ENCODE data around the gene TMEM114.

TMEM114 gene

GRCh38 chr16:8589900-8590688 is at the start of gene TMEM114:
Gene TMEM114, minus strand, starts transcription at chr16:8590511. Its CDS starts 673 bp downstream, at chr16:8589838.
- DNase-seq (ENCODE audit: low read depth), result no peak

- no peak for DNase-seq (ENCODE audit: low read depth)
Measured at GRCh38 chr16:8639694-8640093, 49.4 kb upstream of the TMEM114 start.

DNA sequence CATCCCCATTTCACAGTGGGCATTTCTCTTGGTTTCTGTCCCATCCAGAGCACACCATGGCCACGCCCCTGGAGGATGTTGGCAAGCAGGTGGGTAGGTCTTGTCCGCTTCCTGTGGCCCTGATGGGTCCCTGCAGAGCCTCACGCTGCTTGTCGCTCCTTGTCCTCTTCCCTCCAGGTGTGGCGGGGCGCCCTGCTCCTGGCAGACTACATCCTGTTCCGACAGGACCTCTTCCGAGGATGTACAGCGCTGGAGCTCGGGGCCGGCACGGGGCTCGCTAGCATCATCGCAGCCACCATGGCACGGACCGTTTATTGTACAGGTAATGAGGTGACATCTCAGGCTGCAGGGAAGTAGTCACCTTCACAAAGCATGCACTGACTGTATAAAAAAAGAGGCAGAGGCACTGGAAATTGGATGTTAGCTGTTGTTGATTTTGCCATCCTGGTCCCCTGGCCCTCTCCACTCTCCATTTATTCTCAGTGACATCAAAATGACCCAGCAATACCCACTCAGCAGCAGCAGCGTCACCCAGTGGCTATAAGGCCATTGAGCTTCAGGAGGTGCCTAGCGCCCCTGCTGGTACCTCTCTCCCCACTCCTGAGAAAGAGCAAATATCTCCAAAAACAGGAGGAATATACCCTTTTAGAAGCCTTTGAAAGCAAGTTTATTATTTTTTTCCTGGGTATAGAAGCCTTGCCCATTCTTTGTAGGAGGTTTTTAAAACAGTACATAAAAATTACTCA is 44.9 kb upstream of the TMEM114 start:
- no peak for DNase-seq (ENCODE audit: low read depth)

DNA sequence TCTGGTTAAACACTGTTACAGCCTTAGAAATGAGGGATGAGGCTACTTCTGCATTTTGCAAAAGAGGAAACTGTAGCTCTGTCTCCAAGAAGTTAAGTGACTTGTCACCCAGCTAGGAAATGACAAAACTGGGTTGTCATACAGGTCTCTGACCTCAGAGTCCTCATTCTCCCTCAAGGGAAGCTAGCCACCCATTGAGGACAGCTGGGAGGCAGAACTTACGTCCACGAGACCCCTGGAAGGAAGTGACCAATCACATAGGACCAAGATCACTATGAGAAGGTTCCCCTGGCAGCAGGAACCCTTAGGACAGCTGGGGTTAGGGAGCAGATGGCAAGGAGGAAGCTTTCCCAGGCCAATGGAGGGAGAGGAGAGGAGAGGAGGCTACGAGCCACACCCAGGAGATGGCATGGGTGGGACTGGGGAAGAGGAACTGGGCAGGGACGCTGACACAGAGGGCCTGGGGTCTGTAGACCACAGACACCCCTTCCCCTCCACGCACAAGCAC is 42.4 kb upstream of the TMEM114 start:
- no peak for DNase-seq (ENCODE audit: low read depth)

- no peak for DNase-seq (ENCODE audit: low read depth)
Measured at GRCh38 chr16:8631818-8632465, 41.6 kb upstream of the TMEM114 start.

DNA sequence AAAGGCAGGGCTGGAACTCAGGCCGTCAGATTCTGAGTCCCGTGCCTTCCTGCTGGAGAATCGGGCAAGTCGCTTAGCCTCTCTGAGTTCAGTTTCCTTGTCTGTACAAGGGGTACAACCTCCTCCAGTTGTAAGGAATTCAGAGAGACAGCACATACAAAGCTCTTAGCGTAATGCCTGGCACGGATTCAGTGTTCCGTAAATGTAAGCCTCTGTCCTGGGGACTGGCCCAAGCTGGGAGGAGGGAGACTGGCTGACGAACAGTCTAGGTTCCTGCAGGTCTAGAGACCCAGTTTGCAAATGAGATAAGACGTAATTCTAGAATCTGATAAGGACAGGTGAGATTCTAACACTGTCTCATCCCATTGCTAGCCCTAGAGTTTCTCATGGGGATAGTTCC is 41.1 kb upstream of the TMEM114 start:
- DNase-seq (ENCODE audit: low read depth), result no peak

DNA sequence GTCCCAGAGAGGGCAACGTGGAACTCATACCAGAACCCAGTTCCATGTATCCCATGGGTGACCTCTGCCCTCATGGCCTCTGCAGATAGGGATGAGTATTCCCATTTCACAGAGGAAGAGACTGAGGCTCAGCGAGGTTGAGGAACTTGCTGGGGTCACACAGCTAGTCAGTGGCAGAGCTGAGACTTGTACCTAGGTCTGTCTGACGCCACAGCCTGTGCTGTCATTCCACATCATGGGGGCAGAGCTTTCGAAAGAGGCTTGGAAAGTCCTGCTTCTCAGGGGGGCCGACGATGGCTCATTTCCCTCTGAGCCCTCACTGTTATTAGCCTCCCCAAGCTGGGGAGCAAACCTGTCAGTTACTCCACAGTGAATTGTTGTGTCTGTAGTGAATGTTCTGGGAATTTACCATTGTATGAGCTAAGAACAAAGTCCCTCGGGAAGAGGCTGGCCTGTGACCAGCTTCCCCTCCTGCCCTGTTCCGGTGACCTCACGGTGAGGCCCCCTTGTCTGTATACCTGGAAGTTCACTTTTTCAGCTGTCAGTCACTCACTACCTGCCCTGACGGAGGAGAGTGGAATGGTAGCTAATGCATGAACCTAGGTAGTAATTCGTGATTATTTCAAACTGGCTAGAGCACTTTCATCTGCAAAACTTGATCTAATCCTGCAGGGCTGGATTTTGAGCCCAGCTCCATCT is 40.1 kb upstream of the TMEM114 start:
- DNase-seq (ENCODE audit: low read depth), result no peak

GRCh38 chr16:8628981-8629725 is 38.8 kb upstream of the TMEM114 start:
- no peak for DNase-seq (ENCODE audit: low read depth)

DNA sequence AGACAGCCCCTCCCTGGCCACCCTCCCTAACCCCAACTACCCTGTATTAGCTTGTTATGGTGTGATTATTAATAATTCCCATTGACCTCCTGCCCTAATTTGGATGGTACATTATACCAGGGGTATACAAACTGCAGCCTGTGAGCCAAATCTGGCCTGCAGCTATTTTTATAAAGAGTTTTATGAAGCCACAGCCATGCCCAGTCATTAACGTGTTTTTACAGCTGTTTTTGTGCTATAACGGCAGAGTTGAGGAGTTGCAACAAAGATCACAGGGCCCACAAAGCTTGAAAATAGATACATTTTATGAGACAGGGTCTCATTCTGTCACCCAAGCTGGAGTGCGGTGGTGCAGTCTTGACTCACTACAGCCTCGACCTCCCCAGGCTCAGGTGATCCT is 37.1 kb upstream of the TMEM114 start:
- DNase-seq (ENCODE audit: low read depth), result no peak

DNA sequence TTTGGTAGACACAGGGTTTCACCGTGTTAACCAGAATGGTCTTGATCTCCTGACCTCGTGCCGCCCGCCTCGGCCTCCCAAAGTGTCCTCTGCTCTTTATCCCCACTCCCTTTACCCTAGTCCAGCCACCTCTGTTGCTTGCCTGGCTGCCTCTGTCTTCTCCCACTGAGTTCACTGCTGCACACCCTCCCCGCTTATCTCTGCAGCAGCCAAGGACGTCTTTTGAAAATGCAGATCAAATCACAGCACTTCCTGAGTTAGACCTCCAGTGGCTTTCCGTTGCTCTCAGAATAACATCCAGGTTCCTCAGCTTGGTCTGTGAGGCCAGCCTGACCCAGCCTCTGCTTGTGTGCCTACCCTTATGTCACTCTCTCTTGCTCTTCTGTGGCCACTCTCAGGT is 36.6 kb upstream of the TMEM114 start:
- no peak for DNase-seq (ENCODE audit: low read depth)

DNA sequence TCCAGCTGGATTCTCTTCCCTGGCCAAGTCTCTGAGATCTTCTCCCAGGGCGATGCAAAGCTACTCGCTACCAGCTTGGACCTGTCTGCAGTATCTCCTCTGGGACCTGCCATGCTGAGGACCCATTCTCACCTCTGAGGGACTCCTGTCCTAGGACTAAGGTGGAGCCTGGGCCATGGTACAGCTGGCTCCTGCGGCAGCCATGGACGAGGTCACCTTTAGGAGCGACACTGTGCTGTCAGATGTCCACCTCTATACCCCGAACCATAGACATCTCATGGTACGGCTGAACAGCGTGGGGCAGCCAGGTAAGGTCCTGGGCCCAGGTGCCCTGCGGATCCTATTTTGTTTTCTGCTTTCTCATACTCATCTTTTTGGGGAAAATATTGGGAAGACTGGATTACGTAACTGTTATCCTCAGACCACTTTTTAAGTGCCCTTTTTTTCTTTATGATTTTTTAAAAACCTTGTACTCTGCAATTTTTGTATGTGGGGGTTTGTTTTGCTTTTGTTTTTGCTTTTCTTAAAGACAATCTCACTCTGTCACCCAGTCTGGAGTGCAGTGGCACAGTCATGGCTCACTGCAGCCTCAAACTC is 35.3 kb upstream of the TMEM114 start:
- DNase-seq (ENCODE audit: low read depth), result no peak

DNA sequence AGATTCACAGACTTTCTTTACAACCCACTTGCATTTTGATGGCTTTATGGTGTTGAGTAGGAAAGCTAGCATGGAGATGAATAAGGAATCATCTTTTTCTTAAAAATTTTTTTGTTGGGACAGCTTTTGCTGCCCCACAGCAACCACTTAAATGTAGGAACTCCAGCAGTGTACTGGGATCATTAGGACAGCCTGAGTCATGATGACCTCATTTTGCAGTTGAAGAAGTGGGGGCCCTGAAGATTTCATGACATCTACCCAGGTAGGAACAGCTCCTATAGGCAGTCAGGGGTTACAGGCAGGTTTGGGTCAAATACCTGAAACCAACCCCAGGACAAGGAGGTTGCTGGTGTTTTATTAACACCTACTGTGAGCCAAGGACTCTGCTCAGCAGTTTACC is 33.3 kb upstream of the TMEM114 start:
- peak; percentile 7 for DNase-seq (ENCODE audit: low read depth)

- no peak for DNase-seq (ENCODE audit: low read depth)
Measured at GRCh38 chr16:8622315-8622656, 32.0 kb upstream of the TMEM114 start.

DNA sequence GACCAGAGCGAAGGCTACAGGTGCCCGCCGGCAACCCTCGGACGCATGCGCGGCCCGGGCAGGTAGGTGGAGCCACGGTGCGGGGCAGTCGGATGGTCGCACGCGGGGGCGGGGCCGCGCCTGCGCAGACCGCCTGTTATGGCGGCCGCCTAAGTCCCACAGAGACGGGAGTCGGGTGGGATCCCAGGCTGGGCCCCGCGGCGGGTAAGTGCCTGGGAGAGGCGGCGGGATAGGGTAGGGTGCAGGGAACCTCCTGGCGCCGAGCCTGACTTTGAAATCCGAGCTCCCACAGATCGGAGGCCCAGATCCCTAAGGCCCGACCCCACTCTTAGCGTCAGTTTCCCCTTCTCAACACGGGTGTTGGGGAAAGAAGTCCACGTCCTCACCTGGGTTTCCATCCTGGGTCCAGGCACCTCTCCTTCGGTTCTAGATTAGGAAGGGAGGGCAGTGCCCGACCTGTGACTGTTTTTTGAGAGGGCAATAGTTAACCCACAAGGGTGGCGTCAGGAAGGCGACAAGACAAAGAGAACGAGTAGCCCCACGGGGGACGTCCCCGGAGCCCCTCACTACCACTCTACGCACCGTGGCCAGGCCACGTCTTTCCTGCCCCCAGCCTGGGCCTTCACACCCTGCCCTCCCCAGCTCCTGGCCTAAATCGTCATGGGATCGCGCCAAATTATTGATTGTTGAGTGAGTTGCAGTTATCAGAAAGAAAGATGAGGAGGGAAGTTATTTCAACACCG is 31.4 kb upstream of the TMEM114 start, which contains the start of gene METTL22:
Gene METTL22 (plus strand): TSS at position 127 of the 743 bp plus-strand sequence. CDS start 3,968 bp downstream, outside the sequence.
- DNase-seq (ENCODE audit: low read depth), result peak; percentile 67

GRCh38 chr16:8621222-8621571 is 30.9 kb upstream of the TMEM114 start:
- DNase-seq (ENCODE audit: low read depth), result no peak

- no peak for DNase-seq (ENCODE audit: low read depth)
Measured at GRCh38 chr16:8620535-8620934, 30.2 kb upstream of the TMEM114 start.

DNA sequence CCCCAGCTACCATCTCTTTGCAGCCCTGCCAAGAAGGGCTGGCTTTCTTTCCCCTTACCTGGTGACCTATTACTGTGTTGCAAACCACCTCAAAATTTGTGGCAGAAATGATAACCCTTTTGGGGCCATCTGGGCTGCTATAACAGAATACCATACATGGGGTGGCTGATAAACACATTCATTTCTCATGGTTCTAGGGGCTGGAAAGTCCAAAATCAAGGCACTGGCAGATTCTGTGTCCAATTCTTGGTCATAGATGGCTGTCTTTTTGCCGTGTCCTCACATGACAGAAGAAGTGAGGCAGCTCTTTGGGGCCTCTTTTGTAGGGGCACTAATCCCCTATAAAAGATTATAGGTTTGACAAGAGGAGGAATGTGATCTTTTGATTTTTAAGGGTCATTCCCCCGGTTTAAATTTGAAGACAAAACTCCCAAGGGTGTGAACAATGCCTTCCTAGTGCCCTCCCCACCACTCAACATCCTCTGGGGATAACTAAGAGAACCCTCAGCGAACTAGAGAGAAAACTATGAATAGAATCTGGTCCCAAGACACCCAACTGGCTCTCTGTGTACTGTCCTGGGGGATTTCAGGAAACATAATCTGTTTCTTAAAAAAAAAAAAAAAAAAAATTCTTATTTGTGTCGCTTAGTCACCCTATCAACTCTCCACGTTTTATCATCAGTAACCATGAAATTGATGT is 29.5 kb upstream of the TMEM114 start:
- DNase-seq (ENCODE audit: low read depth), result no peak

DNA sequence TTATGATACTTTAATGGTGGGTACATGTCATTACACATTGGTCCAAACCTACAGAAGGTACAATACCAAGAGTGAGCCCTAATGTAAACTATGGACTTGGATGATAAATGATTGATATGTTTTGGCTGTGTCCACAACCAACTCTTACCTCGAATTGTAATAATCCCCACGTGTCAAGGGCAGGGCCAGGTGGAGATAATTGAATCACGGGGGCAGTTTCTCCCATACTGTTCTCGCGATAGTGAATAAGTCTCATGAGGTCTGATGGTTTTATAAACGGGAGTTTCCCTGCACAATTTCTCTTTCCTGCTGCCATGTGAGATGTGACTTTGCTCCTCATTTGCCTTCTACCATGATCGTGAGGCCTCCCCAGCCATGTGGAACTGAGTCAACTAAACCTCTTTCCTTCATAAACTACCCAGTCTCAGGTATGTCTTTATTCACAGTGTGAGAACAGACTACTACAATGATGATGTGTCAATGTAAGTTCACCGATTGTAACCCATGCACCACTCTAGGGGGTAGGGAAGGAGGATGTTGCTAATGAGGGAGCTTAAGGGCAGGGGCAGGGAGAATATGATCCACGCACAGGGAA is 24.2 kb upstream of the TMEM114 start:
- no peak for DNase-seq (ENCODE audit: low read depth)

GRCh38 chr16:8611886-8612600 is 21.7 kb upstream of the TMEM114 start:
- DNase-seq (ENCODE audit: low read depth), result no peak

All from GM04504 (cell line).